Chondrocyte (in vitro differentiated cells): ENCODE results near the gene ZNF333. TPM values are rescaled to one million over a fixed set of nuclear protein-coding genes. Genes with fewer than 3 reads are reported as not detected.

Experiments
- DNase-seq: peaks from one replicate; pipeline ENCODE4 v3.0.0; 2021; ENCODE audit warnings: mixed read lengths, low spot score
- H3K27ac Mint-ChIP-seq: one replicate; pipeline ENCODE4 v1.8.0; 2021; ENCODE audit warnings: mild to moderate bottlenecking, moderate library complexity, mixed read lengths; ENCODE audit not compliant: unreplicated experiment
- H3K27me3 Mint-ChIP-seq: 2 replicates; pipeline ENCODE4 v1.8.0; 2021; ENCODE audit warnings: low read depth, mixed read lengths
- H3K36me3 Mint-ChIP-seq: 2 replicates; pipeline ENCODE4 v1.8.0; 2021; ENCODE audit warnings: low read depth, mixed read lengths
- H3K4me1 Mint-ChIP-seq: 2 replicates; pipeline ENCODE4 v1.8.0; 2021; ENCODE audit warnings: low read depth, mild to moderate bottlenecking, mixed read lengths
- H3K4me3 Mint-ChIP-seq: one replicate; pipeline ENCODE4 v1.8.0; 2021; ENCODE audit warnings: mild to moderate bottlenecking, moderate library complexity, mixed read lengths; ENCODE audit not compliant: unreplicated experiment
- H3K9me3 Mint-ChIP-seq: 2 replicates; pipeline ENCODE4 v1.8.0; 2021; ENCODE audit warnings: low read depth, mixed read lengths
- long read RNA-seq: library from polyadenylated mRNA; stranded (forward); transcript quantifications from one replicate; pipeline ENCODE4 v2.0.0, GENCODE V29; 2021
- total RNA-seq: library from RNA; stranded (reverse); gene quantifications from 3 replicates; pipeline ENCODE4 v1.2.1, GENCODE V29; 2021
- TF ChIP-seq, protein P1 (sequence below): fragments of 200-600 bp; sonication (generic); IDR thresholded peaks from 2 replicates; pipeline ENCODE4 v1.5.0; 2021; ENCODE audit warnings: antibody characterized with exemption, mild to moderate bottlenecking, moderate library complexity

The ZNF333 gene
- total RNA-seq, result 13.0 to 19.1 TPM (median 14.7 TPM) in 3 replicates
- long read RNA-seq, full-length matches to known transcripts, result 11 of 18 reads
- long read RNA-seq, partial matches to known transcripts, result 1 of 18 reads
- long read RNA-seq, other reads (novel, unspliced or antisense), result 6 of 18 reads

DNA sequence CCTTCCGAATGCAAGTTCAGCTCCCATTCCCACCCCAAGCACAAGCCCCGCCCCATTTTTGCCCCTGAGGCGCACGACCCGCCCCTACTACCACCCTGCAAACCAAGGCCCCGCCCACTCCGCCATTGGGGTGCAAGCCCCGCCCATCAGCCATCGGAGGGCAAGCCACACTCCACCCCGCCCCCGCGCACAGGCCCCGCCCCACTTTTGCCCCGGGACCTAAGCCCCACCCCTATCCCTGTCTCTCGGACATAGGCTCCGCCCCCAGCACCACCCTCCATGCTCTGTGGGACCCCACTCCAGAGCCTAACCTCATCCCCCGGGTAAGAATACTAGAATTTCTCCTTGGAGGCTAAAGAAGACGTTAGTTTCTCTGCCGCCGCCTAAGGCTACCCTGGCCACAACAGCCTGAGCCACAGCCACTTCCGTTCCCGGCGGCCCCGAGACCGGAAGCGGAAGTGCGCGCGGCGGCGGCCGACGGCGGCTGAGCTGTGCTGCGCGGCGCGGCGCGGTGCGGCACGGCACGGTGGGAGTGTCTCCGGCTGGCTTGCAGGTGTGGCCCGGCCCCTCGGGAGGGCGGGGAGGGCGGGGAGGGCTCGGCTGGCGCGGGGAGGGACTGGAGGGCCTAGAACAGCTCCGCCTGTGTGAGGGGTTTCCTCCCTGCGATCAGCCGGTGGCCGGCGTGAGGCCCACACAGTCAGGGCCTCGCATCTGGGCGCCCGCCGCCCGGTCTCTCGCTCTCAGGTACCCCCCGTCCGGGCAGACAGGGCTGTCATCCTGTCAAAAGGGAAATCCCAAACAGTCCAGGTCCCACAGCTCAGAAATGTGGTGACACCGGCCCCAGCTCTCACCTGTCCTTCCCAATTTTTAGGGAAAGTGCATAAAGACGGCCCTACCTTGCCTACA lies at the start of gene ZNF333:
Gene ZNF333, plus strand, starts transcription at position 451 of the 906 bp plus-strand sequence. CDS start 3,444 bp downstream, outside the sequence.
- H3K9me3 Mint-ChIP-seq, result no peaks in the 10 kb centered on the region
- peaks cover 22% of the 10 kb centered on the region for H3K4me1 Mint-ChIP-seq
- H3K27me3 Mint-ChIP-seq, result peaks cover 4% of the 10 kb centered on the region
- peak within 1 kb of the TSS; percentile 95 for H3K4me3 Mint-ChIP-seq
- DNase-seq, result peak; percentile 96
- H3K27ac Mint-ChIP-seq, result peak within 1 kb of the TSS; percentile 100
- H3K36me3 Mint-ChIP-seq, result peaks cover 4% of the 10 kb centered on the region
- TF ChIP-seq, protein P1, sequence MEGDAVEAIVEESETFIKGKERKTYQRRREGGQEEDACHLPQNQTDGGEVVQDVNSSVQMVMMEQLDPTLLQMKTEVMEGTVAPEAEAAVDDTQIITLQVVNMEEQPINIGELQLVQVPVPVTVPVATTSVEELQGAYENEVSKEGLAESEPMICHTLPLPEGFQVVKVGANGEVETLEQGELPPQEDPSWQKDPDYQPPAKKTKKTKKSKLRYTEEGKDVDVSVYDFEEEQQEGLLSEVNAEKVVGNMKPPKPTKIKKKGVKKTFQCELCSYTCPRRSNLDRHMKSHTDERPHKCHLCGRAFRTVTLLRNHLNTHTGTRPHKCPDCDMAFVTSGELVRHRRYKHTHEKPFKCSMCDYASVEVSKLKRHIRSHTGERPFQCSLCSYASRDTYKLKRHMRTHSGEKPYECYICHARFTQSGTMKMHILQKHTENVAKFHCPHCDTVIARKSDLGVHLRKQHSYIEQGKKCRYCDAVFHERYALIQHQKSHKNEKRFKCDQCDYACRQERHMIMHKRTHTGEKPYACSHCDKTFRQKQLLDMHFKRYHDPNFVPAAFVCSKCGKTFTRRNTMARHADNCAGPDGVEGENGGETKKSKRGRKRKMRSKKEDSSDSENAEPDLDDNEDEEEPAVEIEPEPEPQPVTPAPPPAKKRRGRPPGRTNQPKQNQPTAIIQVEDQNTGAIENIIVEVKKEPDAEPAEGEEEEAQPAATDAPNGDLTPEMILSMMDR, result no peak

DNA sequence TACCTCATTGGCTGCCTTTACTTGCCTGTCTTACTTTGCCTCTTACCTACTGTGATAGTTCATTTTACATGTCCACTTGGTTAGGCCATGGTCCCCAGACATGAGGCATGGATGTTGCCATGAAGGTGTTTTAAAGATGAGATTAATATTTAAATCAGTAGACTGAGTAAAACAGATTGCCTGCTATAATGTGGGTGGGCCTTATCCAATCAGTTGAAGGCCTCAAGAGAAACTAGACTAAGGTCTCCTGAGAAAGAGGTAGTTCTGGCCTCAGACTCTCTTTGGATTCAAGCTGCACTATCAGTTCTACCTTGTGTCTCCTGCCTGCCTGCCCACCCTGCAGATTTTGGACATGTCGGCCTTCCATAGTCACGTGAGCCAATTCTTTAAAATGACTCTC lies 41.3 kb upstream of the ZNF333 start:
- peaks cover 6% of the 10 kb centered on the region for H3K27me3 Mint-ChIP-seq
- H3K27ac Mint-ChIP-seq, result no peak overlapping the region
- H3K36me3 Mint-ChIP-seq, result no peaks in the 10 kb centered on the region
- no peak for DNase-seq
- no peak overlapping the region for H3K4me3 Mint-ChIP-seq
- H3K4me1 Mint-ChIP-seq, result no peaks in the 10 kb centered on the region
- TF ChIP-seq, protein P1, result no peak
- peaks cover 3% of the 10 kb centered on the region for H3K9me3 Mint-ChIP-seq

DNA sequence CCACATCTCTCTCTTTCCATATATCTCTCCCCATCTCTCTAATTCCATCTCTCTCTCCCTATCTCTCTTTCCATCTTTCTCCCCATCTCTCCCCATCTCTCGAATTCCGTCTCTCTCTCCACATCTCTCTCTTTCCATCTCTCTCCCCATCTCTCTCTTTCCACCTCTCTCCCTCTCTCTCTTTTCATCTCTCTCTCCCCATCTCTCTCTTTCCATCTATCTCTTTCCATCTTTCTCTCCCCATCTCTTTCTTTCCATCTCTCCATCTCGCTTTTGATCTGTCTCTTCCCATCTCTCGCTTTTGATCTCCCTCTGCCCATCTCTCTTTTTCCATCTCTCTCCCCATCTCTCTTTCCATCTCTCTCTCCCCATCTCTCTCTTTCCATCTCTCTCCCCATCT lies 40.8 kb upstream of the ZNF333 start:
- Mint-ChIP-seq H3K9me3 (peaks cover 3% of the 10 kb centered on the region), H3K27ac (no peak overlapping the region), H3K4me3 (no peak overlapping the region), H3K27me3 (peaks cover 7% of the 10 kb centered on the region), H3K36me3 (no peaks in the 10 kb centered on the region), H3K4me1 (no peaks in the 10 kb centered on the region)
- no peak for DNase-seq
- TF ChIP-seq, protein P1, result no peak

DNA sequence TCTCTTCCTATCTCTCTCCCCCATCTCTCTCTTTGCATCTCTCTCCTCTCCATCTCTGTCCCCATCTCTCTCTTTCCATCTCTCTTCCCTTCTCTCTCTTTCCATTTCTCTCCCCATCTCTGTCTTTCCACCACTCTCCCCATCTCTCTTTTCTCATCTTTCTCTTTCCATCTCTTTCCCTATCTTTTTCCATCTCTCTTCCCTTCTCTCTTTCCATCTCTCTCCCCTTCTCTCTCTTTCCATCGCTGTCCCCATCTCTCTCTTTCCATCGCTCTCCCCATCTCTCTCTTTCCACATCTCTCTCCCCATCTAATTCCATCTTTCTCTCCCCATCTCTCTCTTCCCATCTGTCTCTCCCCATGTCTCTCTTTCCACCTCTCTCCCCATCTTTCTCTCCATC lies 39.7 kb upstream of the ZNF333 start:
- no peak overlapping the region for H3K4me3 Mint-ChIP-seq

More for the DNA sequence above, 39.7 kb upstream of the ZNF333 start:
- Mint-ChIP-seq H3K27me3 (peaks cover 7% of the 10 kb centered on the region), H3K9me3 (peaks cover 3% of the 10 kb centered on the region), H3K4me1 (no peaks in the 10 kb centered on the region), H3K36me3 (no peaks in the 10 kb centered on the region), H3K27ac (no peak overlapping the region)
- TF ChIP-seq, protein P1, result no peak
- DNase-seq, result no peak
